ENCODE measurements around the gene LRRIQ3.
"Not testable (repeated sequence)": the region's sequence is repeated elsewhere in the genome, so short reads cannot be mapped to it uniquely, and the experiment has no call there.

DNA sequence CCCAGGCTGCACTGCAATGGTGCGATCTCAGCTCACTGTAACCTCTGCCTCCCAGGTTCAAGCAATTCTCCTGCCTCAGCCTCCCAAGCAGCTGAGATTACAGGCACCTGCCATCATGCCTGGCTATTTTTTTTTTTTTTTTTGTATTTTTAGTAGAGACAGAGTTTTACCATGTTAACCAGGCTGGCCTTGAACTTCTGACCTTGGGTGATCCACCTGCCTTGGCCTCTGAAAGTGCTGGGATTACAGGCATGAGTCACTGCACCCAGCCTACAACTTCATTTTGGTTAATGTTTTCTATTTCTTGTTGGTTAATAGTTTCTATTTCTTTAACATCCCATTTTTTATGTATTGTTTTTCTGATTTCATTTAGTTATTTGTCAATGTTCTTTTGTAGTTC lies 23.6 kb downstream of the LRRIQ3 start:
- TF ChIP-seq, protein P1, sequence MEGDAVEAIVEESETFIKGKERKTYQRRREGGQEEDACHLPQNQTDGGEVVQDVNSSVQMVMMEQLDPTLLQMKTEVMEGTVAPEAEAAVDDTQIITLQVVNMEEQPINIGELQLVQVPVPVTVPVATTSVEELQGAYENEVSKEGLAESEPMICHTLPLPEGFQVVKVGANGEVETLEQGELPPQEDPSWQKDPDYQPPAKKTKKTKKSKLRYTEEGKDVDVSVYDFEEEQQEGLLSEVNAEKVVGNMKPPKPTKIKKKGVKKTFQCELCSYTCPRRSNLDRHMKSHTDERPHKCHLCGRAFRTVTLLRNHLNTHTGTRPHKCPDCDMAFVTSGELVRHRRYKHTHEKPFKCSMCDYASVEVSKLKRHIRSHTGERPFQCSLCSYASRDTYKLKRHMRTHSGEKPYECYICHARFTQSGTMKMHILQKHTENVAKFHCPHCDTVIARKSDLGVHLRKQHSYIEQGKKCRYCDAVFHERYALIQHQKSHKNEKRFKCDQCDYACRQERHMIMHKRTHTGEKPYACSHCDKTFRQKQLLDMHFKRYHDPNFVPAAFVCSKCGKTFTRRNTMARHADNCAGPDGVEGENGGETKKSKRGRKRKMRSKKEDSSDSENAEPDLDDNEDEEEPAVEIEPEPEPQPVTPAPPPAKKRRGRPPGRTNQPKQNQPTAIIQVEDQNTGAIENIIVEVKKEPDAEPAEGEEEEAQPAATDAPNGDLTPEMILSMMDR (IDR thresholded peaks at IDR 0.05), result not testable (repeated sequence)
- not testable (repeated sequence) for TF ChIP-seq POLR2A (IDR thresholded peaks at IDR 0.05)
